ENCODE measurements around the gene FOXJ3. TPM values are rescaled to one million over a fixed set of nuclear protein-coding genes. Genes with fewer than 3 reads are reported as not detected.

FOXJ3 gene
- total and polyA plus RNA-seq, 8 donors, result 6.8 to 25.5 (median 20.2) TPM

DNA sequence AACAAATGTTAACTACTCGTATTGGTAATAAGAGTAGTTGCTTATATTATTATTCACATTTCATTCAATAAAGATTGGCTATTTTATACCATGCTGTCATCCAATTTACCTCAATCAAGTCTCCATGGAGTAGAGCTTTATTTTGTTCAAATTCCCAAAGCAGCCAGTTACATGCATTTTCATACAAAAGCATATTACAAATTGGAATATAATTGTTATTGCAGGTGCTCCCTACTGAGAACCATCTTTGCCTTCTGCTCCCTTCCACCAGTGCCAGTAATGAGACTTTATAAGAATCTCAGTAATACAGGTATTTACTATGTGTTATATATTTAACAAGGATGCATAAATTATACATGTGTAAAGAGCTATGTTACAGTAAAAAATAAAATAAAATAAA is 54.2 kb downstream of the FOXJ3 start:
- Histone ChIP-seq H3K4me1 (peaks cover 0 to 8% (median 0%) of the 10 kb centered on the region in 3 donors), H3K36me3 (no peaks in the 10 kb centered on the region), H3K27ac (no peak overlapping the region), H3K9me3 (no peaks in the 10 kb centered on the region), H3K4me3 (no peak overlapping the region), H3K27me3 (no peaks in the 10 kb centered on the region)
- DNase-seq (no peak), ATAC-seq (no peak), FAIRE-seq (no peak)
- WGBS, 2 donors, result 96 to 98% methylated on average over 1 of the region's 1 CpG
- TF ChIP-seq, protein P1, sequence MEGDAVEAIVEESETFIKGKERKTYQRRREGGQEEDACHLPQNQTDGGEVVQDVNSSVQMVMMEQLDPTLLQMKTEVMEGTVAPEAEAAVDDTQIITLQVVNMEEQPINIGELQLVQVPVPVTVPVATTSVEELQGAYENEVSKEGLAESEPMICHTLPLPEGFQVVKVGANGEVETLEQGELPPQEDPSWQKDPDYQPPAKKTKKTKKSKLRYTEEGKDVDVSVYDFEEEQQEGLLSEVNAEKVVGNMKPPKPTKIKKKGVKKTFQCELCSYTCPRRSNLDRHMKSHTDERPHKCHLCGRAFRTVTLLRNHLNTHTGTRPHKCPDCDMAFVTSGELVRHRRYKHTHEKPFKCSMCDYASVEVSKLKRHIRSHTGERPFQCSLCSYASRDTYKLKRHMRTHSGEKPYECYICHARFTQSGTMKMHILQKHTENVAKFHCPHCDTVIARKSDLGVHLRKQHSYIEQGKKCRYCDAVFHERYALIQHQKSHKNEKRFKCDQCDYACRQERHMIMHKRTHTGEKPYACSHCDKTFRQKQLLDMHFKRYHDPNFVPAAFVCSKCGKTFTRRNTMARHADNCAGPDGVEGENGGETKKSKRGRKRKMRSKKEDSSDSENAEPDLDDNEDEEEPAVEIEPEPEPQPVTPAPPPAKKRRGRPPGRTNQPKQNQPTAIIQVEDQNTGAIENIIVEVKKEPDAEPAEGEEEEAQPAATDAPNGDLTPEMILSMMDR (IDR thresholded peaks at IDR 0.05), result no peak
- intact Hi-C loops (cut with DNase I), result no loop called here

DNA sequence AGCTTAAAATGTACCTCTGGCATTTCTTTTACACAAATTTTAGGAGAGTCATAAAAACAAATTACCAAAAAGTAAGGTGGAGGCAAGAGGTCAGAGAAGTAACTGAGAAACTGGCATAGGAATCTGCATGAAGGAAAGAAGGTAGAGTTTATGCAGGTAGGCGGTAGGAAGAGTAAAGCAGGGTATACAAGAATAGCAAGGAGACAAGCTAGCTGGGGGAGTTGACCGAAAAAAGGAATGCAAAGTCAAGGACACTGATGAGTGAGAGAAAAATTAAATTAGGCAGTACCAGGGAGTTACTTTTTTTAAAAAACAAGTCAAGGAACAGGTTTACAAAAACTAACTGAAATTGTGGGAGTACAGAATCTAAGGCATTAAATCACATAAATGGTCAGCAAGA is 56.0 kb downstream of the FOXJ3 start:
- FAIRE-seq (no peak), DNase-seq (no peak), ATAC-seq (no peak)
- Histone ChIP-seq H3K9me3 (no peaks in the 10 kb centered on the region), H3K4me1 (peaks cover 0 to 8% (median 0%) of the 10 kb centered on the region in 3 donors), H3K27me3 (no peaks in the 10 kb centered on the region), H3K27ac (no peak overlapping the region), H3K36me3 (no peaks in the 10 kb centered on the region), H3K4me3 (no peak overlapping the region)
- intact Hi-C loops (cut with DNase I), result no loop called here
- TF ChIP-seq, protein P1 (IDR thresholded peaks at IDR 0.05), result no peak
- WGBS, 2 donors, result 28 to 29% methylated on average over 2 of the region's 2 CpGs

DNA sequence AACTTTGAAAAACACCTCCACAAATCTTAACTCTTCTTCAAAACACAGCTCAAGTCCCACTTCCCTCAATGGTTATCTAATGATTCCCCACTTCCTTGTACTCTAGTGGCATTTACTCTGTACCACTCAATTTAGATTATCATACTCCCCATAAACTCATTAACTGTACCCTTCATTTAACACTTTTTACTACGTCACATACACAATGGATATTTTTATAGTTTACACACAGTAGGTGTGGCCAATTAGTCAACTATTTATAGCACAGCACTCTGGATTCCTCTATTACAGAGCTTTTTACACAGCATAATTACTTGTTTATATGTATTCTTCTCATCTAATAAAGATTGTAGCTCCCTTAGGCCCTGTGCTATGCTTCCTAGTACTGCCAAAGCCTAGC is 62.1 kb downstream of the FOXJ3 start:
- Histone ChIP-seq H3K27ac (no peak overlapping the region), H3K36me3 (no peaks in the 10 kb centered on the region), H3K27me3 (no peaks in the 10 kb centered on the region), H3K4me3 (no peak overlapping the region), H3K9me3 (no peaks in the 10 kb centered on the region), H3K4me1 (no peaks in the 10 kb centered on the region)
- no peak for ATAC-seq
- WGBS, 2 donors, result 90 to 91% methylated on average over 1 of the region's 1 CpG
- DNase-seq, result no peak
- intact Hi-C loops (cut with DNase I), result no loop called here
- TF ChIP-seq, protein P1 (IDR thresholded peaks at IDR 0.05), result no peak
- FAIRE-seq, result no peak

- H3K27ac ChIP-seq, result no peak overlapping the region
- TF ChIP-seq, protein P1 (IDR thresholded peaks at IDR 0.05), result no peak
- intact Hi-C loops (cut with DNase I), result no loop called here
Measured at GRCh38 chr1:42267904-42268303, 67.1 kb downstream of the FOXJ3 start.

GRCh38 chr1:42266253-42267135 is 68.5 kb downstream of the FOXJ3 start:
- Histone ChIP-seq H3K27ac (no peak overlapping the region), H3K9me3 (no peaks in the 10 kb centered on the region), H3K4me1 (peaks cover 0 to 13% (median 11%) of the 10 kb centered on the region in 3 donors), H3K36me3 (no peaks in the 10 kb centered on the region), H3K27me3 (no peaks in the 10 kb centered on the region), H3K4me3 (no peak overlapping the region)
- intact Hi-C loops (cut with DNase I), result no loop called here
- DNase-seq (peak in 1 of 6 donors; percentile 14), FAIRE-seq (no peak), ATAC-seq (peak; percentile 71 to 90 (median 82))
- TF ChIP-seq, protein P1 (IDR thresholded peaks at IDR 0.05), result no peak
- WGBS, 2 donors, result 49 to 55% methylated on average over 4 of the region's 4 CpGs

More at GRCh38 chr1:42267904-42268303, 67.1 kb downstream of the FOXJ3 start:
- Histone ChIP-seq H3K9me3 (no peaks in the 10 kb centered on the region), H3K27me3 (no peaks in the 10 kb centered on the region), H3K4me1 (peaks cover 0 to 13% (median 11%) of the 10 kb centered on the region in 3 donors), H3K36me3 (no peaks in the 10 kb centered on the region), H3K4me3 (no peak overlapping the region)
- DNase-seq (no peak), FAIRE-seq (no peak), ATAC-seq (no peak)
